GM23338 (cell line): Measurements from ENCODE around the gene OPRM1. TPM values are rescaled to one million over a fixed set of nuclear protein-coding genes. Genes with fewer than 3 reads are reported as not detected.

ENCODE experiments used
- ATAC-seq: fragments of 200-7000 bp; cut with Tn5 transposase; 3 replicates; pipeline ENCODE4 v1.9.1; 2020
- DNase-seq: peaks from one replicate; pipeline ENCODE4 v3.0.0-alpha.2; 2015; ENCODE audit warnings: low spot score
- H2AFZ ChIP-seq: fragments of 200-600 bp; sonication (generic); 2 replicates; pipeline ENCODE4 v1.8.0; 2016; ENCODE audit warnings: antibody characterized with exemption, mild to moderate bottlenecking, moderate library complexity
- H3F3A ChIP-seq: fragments of 200-600 bp; sonication (generic); replicated peaks from 2 replicates; pipeline ENCODE4 v1.8.0; 2017; ENCODE audit warnings: antibody characterized with exemption, mixed run types, low read depth
- H3K27ac ChIP-seq: fragments of 200-600 bp; sonication (generic); 2 replicates; pipeline ENCODE4 v1.6.1; 2016; ENCODE audit warnings: low read depth
- H3K27me3 ChIP-seq: fragments of 200-600 bp; sonication (generic); 2 replicates; pipeline ENCODE4 v1.8.0; 2016; ENCODE audit warnings: mild to moderate bottlenecking, mixed run types, moderate library complexity; ENCODE audit not compliant: insufficient read depth
- H3K36me3 ChIP-seq: fragments of 200-600 bp; sonication (generic); 2 replicates; pipeline ENCODE4 v1.8.0; 2016; ENCODE audit warnings: mild to moderate bottlenecking; ENCODE audit not compliant: insufficient read depth
- H3K4me1 ChIP-seq: fragments of 200-600 bp; sonication (generic); 2 replicates; pipeline ENCODE4 v1.8.0; 2016; ENCODE audit warnings: mild to moderate bottlenecking, moderate library complexity; ENCODE audit not compliant: insufficient read depth
- H3K4me2 ChIP-seq: fragments of 200-600 bp; sonication (generic); 2 replicates; pipeline ENCODE4 v1.7.1; 2017; ENCODE audit warnings: mixed run types
- H3K4me3 ChIP-seq: fragments of 200-600 bp; sonication (generic); 2 replicates; pipeline ENCODE4 v1.6.1; 2016; ENCODE audit warnings: mixed run types
- H3K79me2 ChIP-seq: fragments of 200-600 bp; sonication (generic); replicated peaks from 2 replicates; pipeline ENCODE4 v1.8.0; 2017; ENCODE audit warnings: mild to moderate bottlenecking; ENCODE audit not compliant: insufficient read depth
- H3K9me2 ChIP-seq: fragments of 200-600 bp; sonication (generic); 2 replicates; pipeline ENCODE4 v1.8.0; 2017; ENCODE audit not compliant: insufficient read depth
- H4K20me1 ChIP-seq: fragments of 200-600 bp; sonication (generic); replicated peaks from 2 replicates; pipeline ENCODE4 v1.8.0; 2017; ENCODE audit warnings: mild to moderate bottlenecking; ENCODE audit not compliant: insufficient read depth
- H3K27ac Mint-ChIP-seq: 2 replicates; pipeline ENCODE4 v1.8.0; 2020; ENCODE audit warnings: inconsistent platforms, mild to moderate bottlenecking, moderate library complexity, mixed read lengths
- H3K27me3 Mint-ChIP-seq: 3 replicates; pipeline ENCODE4 v1.8.0; 2022; ENCODE audit warnings: low read depth, mild to moderate bottlenecking, moderate library complexity, mixed read lengths, inconsistent platforms; ENCODE audit not compliant: insufficient read depth, poor library complexity
- H3K36me3 Mint-ChIP-seq: 3 replicates; pipeline ENCODE4 v1.8.0; 2021; ENCODE audit warnings: low read depth, mild to moderate bottlenecking, inconsistent platforms, moderate library complexity, mixed read lengths
- H3K4me1 Mint-ChIP-seq: 3 replicates; pipeline ENCODE4 v1.8.0; 2020; ENCODE audit warnings: mild to moderate bottlenecking, inconsistent platforms, mixed read lengths
- H3K4me3 Mint-ChIP-seq: 3 replicates; pipeline ENCODE4 v1.8.0; 2021; ENCODE audit warnings: moderate library complexity, mild to moderate bottlenecking, inconsistent platforms, mixed read lengths
- H3K9me3 Mint-ChIP-seq: 3 replicates; pipeline ENCODE4 v1.8.0; 2020; ENCODE audit warnings: moderate library complexity, mild to moderate bottlenecking, inconsistent platforms, mixed read lengths
- CREB1 ChIP-seq: fragments of 250-450 bp; sonication (Bioruptor Pico); IDR thresholded peaks from 2 replicates; pipeline ENCODE4 v1.5.0; 2020; ENCODE audit warnings: low read depth, mild to moderate bottlenecking, moderate library complexity
- ETS1 ChIP-seq: IDR thresholded peaks from 2 replicates; pipeline ENCODE4 v1.6.1; 2016; ENCODE audit warnings: antibody characterized with exemption
- EZH2 ChIP-seq: fragments of 200-600 bp; sonication (generic); IDR thresholded peaks from one replicate; pipeline ENCODE4 v1.8.0; 2017; ENCODE audit warnings: antibody characterized with exemption, mild to moderate bottlenecking, low read depth; ENCODE audit not compliant: unreplicated experiment
- EZH2phosphoT487 ChIP-seq: fragments of 200-600 bp; sonication (generic); IDR thresholded peaks from one replicate; pipeline ENCODE4 v1.8.1; 2018; ENCODE audit warnings: antibody characterized with exemption; ENCODE audit not compliant: unreplicated experiment
- JUNB ChIP-seq: IDR thresholded peaks from one replicate; pipeline ENCODE4 v1.6.1; 2016; ENCODE audit warnings: antibody characterized with exemption; ENCODE audit not compliant: unreplicated experiment
- NANOG ChIP-seq: IDR thresholded peaks from 2 replicates; pipeline ENCODE4 v1.6.1; 2016; ENCODE audit warnings: antibody characterized with exemption, borderline replicate concordance
- POLR2AphosphoS5 ChIP-seq: IDR thresholded peaks from 2 replicates; pipeline ENCODE4 v1.6.1; 2016; ENCODE audit warnings: antibody characterized with exemption, low read depth
- REST ChIP-seq: IDR thresholded peaks from one replicate; pipeline ENCODE4 v1.6.1; 2018; ENCODE audit warnings: antibody characterized with exemption; ENCODE audit not compliant: unreplicated experiment
- ZNF114 ChIP-seq: fragments of 250-450 bp; sonication (Bioruptor Pico); IDR thresholded peaks from 2 replicates; pipeline ENCODE4 v1.5.0; 2020; ENCODE audit warnings: mild to moderate bottlenecking, moderate library complexity
- polyA plus RNA-seq: library from polyadenylated mRNA; unstranded; fragments of >200 nt; fragmentation: Nextera tagmentation; extraction: Ambion mirVana; gene quantifications from 2 replicates; pipeline ENCODE4 v1.2.1, GENCODE V29; 2016
- total RNA-seq: library from RNA; depleted of rRNA; stranded (reverse); fragments of >200 nt; shearing (Covaris generic); gene quantifications from 2 replicates; pipeline ENCODE4 v1.2.3, GENCODE V29; 2014

The OPRM1 gene
- total and polyA plus RNA-seq, 2 experiments from 2014 or later: 0.52 TPM; not detected in 1

GRCh38 chr6:154070041-154070440 lies 31.0 kb downstream of the OPRM1 start:
- no peak overlapping the region for H3K27ac ChIP-seq
- H3K36me3 ChIP-seq: no peaks in the 10 kb centered on the region
- no peaks in the 10 kb centered on the region for H3F3A ChIP-seq
- no peaks in the 10 kb centered on the region for H3K27me3 ChIP-seq
- Mint-ChIP-seq H3K27ac (no peak overlapping the region), H3K4me1 (no peaks in the 10 kb centered on the region), H3K36me3 (no peaks in the 10 kb centered on the region), H3K9me3 (no peaks in the 10 kb centered on the region), H3K4me3 (no peak overlapping the region), H3K27me3 (no peaks in the 10 kb centered on the region)
- peak overlapping the region; percentile 41; the same call in 1 of the 2 replicates for H2AFZ ChIP-seq
- TF ChIP-seq ZNF114 (CRISPR knock-in tag) (no peak), EZH2phosphoT487 (no peak), JUNB (no peak)
- no peak overlapping the region for H3K4me3 ChIP-seq
- no peaks in the 10 kb centered on the region for H4K20me1 ChIP-seq
- H3K4me1 ChIP-seq: no peaks in the 10 kb centered on the region
- no peaks in the 10 kb centered on the region for H3K9me2 ChIP-seq
- H3K4me2 ChIP-seq: no peak overlapping the region
- ATAC-seq (no peak), DNase-seq (no peak)
- no peaks in the 10 kb centered on the region for H3K79me2 ChIP-seq

- no peaks in the 10 kb centered on the region for H3K36me3 ChIP-seq
- Mint-ChIP-seq H3K9me3 (no peaks in the 10 kb centered on the region), H3K27ac (no peak overlapping the region), H3K36me3 (no peaks in the 10 kb centered on the region), H3K4me3 (no peak overlapping the region), H3K4me1 (no peaks in the 10 kb centered on the region), H3K27me3 (no peaks in the 10 kb centered on the region)
- H3K9me2 ChIP-seq: no peaks in the 10 kb centered on the region
- DNase-seq: no peak
- TF ChIP-seq EZH2phosphoT487: no peak
- TF ChIP-seq JUNB: no peak
- no peak for TF ChIP-seq POLR2AphosphoS5
- no peak for TF ChIP-seq NANOG
- TF ChIP-seq EZH2: no peak
- no peak for TF ChIP-seq ETS1
- TF ChIP-seq CREB1 (CRISPR knock-in tag): no peak
- no peak for TF ChIP-seq REST
- no peaks in the 10 kb centered on the region for H3K79me2 ChIP-seq
- H2AFZ ChIP-seq: no peak overlapping the region
- no peaks in the 10 kb centered on the region for H4K20me1 ChIP-seq
- no peaks in the 10 kb centered on the region for H3F3A ChIP-seq
- no peaks in the 10 kb centered on the region for H3K4me1 ChIP-seq
- no peak for ATAC-seq
- H3K4me2 ChIP-seq: no peak overlapping the region
- H3K4me3 ChIP-seq: no peak overlapping the region
- H3K27ac ChIP-seq: no peak overlapping the region
- H3K27me3 ChIP-seq: no peaks in the 10 kb centered on the region
Measured at GRCh38 chr6:154070657-154071056, 31.6 kb downstream of the OPRM1 start.
